Fibroblast of villous mesenchyme (primary cell): ENCODE measurements around the gene ACBD6. TPM values are rescaled to one million over a fixed set of nuclear protein-coding genes. Genes with fewer than 3 reads are reported as not detected.

ENCODE experiments used
- DNase-seq: peaks from one replicate; pipeline ENCODE4 v3.0.0-alpha.2; 2010; ENCODE audit warnings: low read depth
- H3K4me3 ChIP-seq: 2 replicates; pipeline ENCODE4 v1.5.1; 2011; ENCODE audit warnings: low read depth, mild to moderate bottlenecking, low read length
- total RNA-seq: library from RNA; depleted of rRNA; stranded (reverse); fragments of >200 nt; gene quantifications from 2 replicates; pipeline ENCODE4 v1.2.3, GENCODE V29; 2012
- TF ChIP-seq, protein P1 (sequence below): IDR thresholded peaks from 2 replicates; pipeline ENCODE4 v1.5.1; 2012; ENCODE audit warnings: low read depth, mild to moderate bottlenecking, low read length; ENCODE audit not compliant: insufficient read depth

ACBD6 gene
- total RNA-seq, 1 donor: 44.5 TPM

DNA sequence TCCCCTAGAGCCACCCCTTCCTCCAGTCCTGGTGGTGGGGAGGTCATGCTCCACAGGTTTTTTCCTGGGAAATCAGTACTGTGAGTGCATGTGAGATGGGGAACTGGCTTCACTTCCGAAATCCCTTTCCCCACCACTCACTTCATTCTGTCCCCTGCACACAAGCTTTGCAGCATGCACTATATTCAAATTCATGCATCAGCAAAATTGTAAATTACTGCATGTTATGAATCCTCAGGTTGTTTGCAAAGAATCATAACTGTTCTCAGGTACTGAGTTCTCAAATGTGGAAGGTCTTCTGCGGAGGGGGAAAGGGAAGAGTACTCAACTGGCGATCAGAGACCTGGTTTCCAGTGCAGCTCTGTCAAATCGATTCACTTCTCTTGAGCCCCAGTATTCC, 230.0 kb downstream of the ACBD6 start:
- TF ChIP-seq, protein P1, sequence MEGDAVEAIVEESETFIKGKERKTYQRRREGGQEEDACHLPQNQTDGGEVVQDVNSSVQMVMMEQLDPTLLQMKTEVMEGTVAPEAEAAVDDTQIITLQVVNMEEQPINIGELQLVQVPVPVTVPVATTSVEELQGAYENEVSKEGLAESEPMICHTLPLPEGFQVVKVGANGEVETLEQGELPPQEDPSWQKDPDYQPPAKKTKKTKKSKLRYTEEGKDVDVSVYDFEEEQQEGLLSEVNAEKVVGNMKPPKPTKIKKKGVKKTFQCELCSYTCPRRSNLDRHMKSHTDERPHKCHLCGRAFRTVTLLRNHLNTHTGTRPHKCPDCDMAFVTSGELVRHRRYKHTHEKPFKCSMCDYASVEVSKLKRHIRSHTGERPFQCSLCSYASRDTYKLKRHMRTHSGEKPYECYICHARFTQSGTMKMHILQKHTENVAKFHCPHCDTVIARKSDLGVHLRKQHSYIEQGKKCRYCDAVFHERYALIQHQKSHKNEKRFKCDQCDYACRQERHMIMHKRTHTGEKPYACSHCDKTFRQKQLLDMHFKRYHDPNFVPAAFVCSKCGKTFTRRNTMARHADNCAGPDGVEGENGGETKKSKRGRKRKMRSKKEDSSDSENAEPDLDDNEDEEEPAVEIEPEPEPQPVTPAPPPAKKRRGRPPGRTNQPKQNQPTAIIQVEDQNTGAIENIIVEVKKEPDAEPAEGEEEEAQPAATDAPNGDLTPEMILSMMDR: no peak
- H3K4me3 ChIP-seq: no peak overlapping the region
- DNase-seq: no peak

DNA sequence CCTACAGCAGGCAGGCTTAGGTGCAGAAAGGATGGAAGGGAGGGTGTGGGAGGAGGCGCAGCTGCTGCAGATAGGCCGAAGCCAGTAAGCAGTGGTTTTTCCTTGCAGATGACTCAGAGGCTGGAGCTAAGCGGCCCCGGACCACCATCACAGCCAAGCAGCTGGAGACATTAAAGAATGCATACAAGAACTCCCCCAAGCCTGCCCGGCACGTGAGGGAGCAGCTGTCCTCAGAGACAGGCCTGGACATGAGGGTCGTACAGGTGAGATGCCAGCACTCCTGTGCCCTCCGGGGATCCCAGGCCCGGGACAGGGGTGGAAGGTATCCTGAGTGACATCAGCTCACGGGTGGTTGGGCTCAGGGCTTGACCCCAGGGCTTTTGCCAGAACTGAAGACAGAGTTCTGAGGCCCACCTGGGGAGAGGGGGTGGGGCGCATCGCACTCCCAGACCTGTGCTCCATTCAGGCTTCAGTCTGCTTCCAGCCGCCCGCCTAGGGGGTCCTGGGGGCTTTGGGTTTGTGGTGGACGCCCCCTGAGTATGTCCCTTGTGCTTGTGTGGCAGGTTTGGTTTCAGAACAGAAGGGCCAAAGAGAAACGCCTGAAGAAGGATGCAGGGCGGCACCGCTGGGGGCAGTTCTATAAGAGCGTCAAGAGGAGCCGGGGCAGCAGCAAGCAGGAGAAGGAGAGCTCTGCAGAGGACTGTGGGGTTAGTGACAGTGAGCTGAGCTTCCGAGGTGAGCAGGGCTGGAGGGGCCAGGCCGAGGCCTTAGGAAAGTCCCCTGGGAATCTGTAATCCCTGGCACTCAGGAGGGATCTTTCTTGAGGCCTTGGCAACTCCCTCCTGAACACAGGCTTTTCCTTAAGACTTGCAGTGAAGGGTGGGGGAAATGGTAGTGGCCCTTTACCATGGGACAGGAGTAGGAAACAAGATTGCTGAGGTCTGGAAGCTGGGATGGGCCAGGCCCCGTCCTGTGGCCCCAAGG, 230.8 kb downstream of the ACBD6 start:
- no peak overlapping the region for H3K4me3 ChIP-seq
- peak; percentile 62 for DNase-seq
- TF ChIP-seq, protein P1: no peak

DNA sequence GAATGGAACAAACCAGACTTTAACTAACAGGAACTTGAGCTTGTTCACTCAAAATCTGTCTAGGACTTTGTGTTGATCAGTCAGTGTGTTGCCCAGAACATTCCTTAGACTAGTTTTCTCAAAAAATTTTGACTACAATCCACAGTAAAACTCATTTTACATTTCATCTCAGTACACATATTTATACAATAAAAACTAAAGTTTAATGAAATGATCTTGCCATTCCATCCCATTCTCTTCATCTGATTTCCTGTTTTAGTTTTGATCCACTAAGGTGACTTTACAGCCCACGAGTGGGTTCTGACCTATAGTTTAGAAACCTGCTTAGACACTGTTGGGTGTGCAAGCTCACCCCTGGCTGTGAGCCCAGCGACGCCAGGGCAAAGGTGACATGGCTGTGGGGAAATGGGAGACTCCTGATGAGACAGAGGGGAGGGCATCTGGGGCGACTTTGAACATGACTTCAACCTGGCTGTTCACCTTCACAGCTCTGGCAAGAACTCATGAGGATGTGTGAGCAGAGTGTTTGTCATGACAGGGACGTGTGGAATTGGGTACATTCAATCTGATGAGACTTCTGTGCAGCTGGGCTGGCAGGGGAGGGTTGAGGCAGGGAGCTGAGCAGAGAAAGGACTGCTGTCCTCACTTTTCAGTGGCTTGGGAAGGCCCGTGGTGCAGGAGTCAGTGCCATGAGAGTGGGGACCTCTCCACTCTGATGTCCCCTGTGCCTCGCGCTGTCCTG, 231.7 kb downstream of the ACBD6 start:
- TF ChIP-seq, protein P1: no peak

DNA sequence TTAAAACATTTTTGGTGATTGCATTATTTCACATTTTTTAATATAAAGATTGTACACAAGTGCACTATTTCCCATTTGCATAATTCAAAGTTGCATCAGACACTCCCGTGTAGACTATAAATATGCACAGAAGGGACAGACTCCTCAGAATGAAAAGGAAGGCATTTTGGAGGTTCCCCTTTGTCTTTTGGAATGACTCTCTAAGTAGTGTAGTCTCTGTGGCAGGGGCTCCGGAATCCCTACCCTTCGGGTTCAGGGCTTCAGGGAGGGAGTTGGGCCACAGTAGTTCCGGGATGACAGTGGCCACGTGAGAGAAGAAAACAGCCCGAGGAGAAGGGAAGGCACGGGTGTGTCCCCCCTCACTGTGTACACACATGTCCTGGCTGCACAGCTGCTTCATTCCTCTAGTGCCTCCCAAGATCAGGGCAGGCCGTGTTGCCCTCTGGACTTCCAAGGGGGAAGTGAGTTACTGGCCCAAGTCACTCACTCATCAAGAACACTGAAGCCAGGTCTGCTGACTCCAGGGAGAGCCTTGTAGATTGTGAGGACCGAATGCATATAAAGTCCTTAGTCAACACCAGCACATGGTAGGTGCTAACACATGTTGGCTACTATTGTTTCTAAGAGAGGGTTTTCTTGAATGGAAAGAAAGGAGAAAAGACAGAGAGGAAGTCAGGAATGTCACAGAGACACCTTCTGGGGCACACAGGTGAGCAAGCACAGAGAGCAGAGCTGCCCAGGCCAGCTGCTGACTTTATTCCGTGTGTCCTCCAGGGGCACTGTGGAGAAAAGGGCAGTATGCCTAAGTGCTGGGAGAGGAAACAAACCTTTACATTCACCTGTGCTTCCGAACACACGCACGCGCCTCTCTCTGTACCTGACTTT, 232.5 kb downstream of the ACBD6 start:
- no peak overlapping the region for H3K4me3 ChIP-seq
- no peak for DNase-seq
- TF ChIP-seq, protein P1: peak; percentile 50

More for the DNA sequence above, 231.7 kb downstream of the ACBD6 start:
- no peak overlapping the region for H3K4me3 ChIP-seq
- no peak for DNase-seq

DNA sequence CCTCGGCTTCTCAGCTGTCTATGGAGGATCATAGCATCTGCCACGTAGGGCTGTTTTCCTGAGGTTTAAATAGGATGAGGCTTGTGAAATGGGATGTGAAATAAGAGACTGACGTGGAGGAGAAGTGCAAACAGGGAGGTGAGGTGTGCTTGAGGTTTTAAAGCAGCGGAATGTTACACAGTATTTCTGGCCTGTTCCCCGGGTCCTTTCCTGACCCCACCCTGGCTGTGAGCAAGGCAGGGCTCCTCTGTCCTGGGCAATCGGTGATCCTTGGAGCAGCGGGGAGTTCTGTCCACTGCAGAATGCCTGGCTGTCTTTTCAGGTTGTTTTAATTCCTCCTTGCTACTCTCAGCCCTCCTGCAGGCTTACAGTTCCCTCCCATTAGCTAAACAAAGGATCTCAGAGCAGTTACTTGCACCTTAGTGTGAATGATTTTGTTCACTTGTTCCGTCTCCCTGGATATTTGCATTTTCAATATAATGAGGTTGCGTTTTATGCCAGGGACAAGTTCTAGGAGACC, 233.8 kb downstream of the ACBD6 start:
- no peak for DNase-seq
- no peak overlapping the region for H3K4me3 ChIP-seq
- TF ChIP-seq, protein P1: no peak

DNA sequence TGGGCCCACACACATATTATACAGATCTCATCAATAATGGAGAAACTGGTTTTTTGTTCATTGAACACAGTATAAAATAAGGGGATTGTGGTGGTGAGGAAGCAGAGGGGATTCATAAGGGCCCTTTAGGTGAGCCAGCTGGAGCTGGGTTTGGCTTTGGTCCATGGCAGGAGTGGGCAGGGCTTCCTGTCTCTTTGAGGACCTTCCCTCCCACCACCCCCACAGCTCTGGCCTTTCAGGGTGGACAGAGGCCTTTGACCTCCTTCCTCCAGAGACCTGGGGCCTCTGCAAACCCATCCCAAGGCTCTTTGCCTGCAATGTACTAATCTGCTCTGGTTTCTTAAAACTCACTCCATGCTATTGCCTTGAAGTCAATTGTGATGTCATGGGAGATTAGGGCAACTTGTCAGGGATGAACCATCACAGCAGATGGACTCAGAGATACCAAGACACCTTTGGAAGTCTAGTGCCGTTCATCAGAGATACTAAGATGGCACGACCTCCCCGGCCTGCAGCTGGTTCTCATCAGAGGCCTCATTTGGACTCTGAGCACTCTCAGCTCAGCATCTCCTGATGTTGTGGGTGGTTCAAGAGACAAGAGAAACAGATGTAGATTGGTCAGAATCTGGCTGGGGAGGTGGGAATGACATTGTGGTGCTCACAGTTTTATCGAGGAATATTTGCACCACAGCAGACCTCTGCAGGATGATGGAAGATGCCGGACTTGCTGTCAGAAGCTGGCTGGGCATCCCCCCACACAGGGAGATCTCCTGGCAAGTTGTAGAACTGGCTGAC, 234.4 kb downstream of the ACBD6 start:
- TF ChIP-seq, protein P1: no peak
- H3K4me3 ChIP-seq: no peak overlapping the region
- DNase-seq: no peak
